Activated T-helper 17 cell treated with anti-CD3 and anti-CD28 coated beads, Interleukin-2, amount 50 U/mL, for 72 hours (primary cell): Measurements from ENCODE around the gene KIF21A. TPM values are rescaled to one million over a fixed set of nuclear protein-coding genes. Genes with fewer than 3 reads are reported as not detected.

Experiments used
- ATAC-seq: fragments of 150-1000 bp; cut with Tn5 transposase; replicated peaks from 2 replicates; pipeline ENCODE4 v1.10.0; 2021; ENCODE audit warnings: mild to moderate bottlenecking, moderate library complexity
- H3K27ac Mint-ChIP-seq: one replicate; pipeline ENCODE4 v1.8.0; 2022; ENCODE audit warnings: mixed read lengths
- H3K27me3 Mint-ChIP-seq: one replicate; pipeline ENCODE4 v1.8.0; 2022; ENCODE audit warnings: mixed read lengths
- H3K36me3 Mint-ChIP-seq: one replicate; pipeline ENCODE4 v1.8.0; 2022; ENCODE audit warnings: low read depth, mild to moderate bottlenecking, mixed read lengths
- H3K4me1 Mint-ChIP-seq: one replicate; pipeline ENCODE4 v1.8.0; 2022; ENCODE audit warnings: mixed read lengths
- H3K4me3 Mint-ChIP-seq: one replicate; pipeline ENCODE4 v1.8.0; 2022; ENCODE audit warnings: mild to moderate bottlenecking, mixed read lengths
- H3K9me3 Mint-ChIP-seq: one replicate; pipeline ENCODE4 v1.8.0; 2022; ENCODE audit warnings: mixed read lengths
- total RNA-seq, 2 donors: library from RNA; stranded (reverse); gene quantifications; one replicate each; pipeline ENCODE4 v1.2.3, GENCODE V29; 2022

KIF21A gene
- total RNA-seq, 2 donors from 2014 or later = 14.8 to 19.6 TPM

GRCh38 chr12:39389399-39390150 is 53.3 kb downstream of the KIF21A start:
- Mint-ChIP-seq H3K36me3 (no peaks in the 10 kb centered on the region), H3K27me3 (no peaks in the 10 kb centered on the region), H3K4me3 (no peak overlapping the region), H3K9me3 (no peaks in the 10 kb centered on the region), H3K4me1 (peaks cover 6% of the 10 kb centered on the region), H3K27ac (no peak overlapping the region)
- no peak for ATAC-seq

DNA sequence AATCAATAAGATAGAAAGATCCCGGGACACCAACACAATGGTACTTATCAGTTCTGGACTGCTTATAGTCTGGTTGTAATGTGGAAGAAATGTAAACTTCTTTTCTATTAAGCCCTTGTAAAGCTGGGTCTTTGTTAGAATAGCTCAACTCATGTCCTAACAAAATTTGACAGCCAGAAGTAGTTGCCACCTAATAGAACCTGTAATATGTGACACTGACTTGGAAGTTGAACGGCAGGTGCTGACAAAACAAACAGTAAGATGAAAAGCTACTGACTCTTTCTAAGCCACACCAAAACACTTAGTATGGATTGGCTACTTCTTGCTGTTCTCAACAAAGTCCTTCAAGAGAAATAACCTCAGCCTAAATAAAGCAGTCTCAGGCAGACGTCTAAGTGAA is 56.6 kb downstream of the KIF21A start:
- H3K9me3 Mint-ChIP-seq = no peaks in the 10 kb centered on the region
- no peak overlapping the region for H3K4me3 Mint-ChIP-seq
- H3K4me1 Mint-ChIP-seq = no peaks in the 10 kb centered on the region
- ATAC-seq = no peak
- H3K27ac Mint-ChIP-seq = no peak overlapping the region
- H3K27me3 Mint-ChIP-seq = no peaks in the 10 kb centered on the region
- H3K36me3 Mint-ChIP-seq = no peaks in the 10 kb centered on the region

- no peak for ATAC-seq
- Mint-ChIP-seq H3K4me1 (no peaks in the 10 kb centered on the region), H3K27me3 (no peaks in the 10 kb centered on the region), H3K4me3 (no peak overlapping the region), H3K9me3 (no peaks in the 10 kb centered on the region), H3K36me3 (no peaks in the 10 kb centered on the region), H3K27ac (no peak overlapping the region)
Measured at GRCh38 chr12:39383114-39383513, 59.8 kb downstream of the KIF21A start.

- H3K27ac Mint-ChIP-seq = peak overlapping the region; percentile 13
- H3K36me3 Mint-ChIP-seq = no peaks in the 10 kb centered on the region
- H3K4me3 Mint-ChIP-seq = no peak overlapping the region
- no peaks in the 10 kb centered on the region for H3K9me3 Mint-ChIP-seq
- no peaks in the 10 kb centered on the region for H3K27me3 Mint-ChIP-seq
- H3K4me1 Mint-ChIP-seq = peaks cover 5% of the 10 kb centered on the region
- no peak for ATAC-seq
Measured at GRCh38 chr12:39380090-39380489, 62.8 kb downstream of the KIF21A start.

DNA sequence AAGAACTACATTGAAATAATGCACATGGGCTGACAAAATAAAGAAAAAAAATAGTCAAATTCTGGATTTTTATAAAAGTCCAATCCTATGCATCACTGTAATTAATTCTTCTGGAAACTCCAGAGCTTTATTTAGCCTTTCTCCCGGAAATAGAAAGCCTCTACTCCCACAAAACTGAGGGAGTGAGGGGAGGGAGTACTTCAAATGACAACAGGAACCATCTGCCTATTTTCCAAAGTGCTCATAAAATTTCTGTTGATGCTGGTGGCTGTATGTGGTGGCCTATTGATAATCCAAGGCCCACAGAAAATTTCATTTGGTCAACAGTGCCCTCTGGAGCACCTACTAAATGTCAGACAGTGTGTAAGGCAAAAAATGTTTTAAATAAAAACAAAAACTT is 64.6 kb downstream of the KIF21A start:
- no peak for ATAC-seq
- H3K4me3 Mint-ChIP-seq = no peak overlapping the region
- H3K27ac Mint-ChIP-seq = no peak overlapping the region
- H3K9me3 Mint-ChIP-seq = no peaks in the 10 kb centered on the region
- H3K4me1 Mint-ChIP-seq = peaks cover 6% of the 10 kb centered on the region
- H3K27me3 Mint-ChIP-seq = no peaks in the 10 kb centered on the region
- no peaks in the 10 kb centered on the region for H3K36me3 Mint-ChIP-seq

- Mint-ChIP-seq H3K4me3 (no peak overlapping the region), H3K36me3 (no peaks in the 10 kb centered on the region), H3K4me1 (peaks cover 19% of the 10 kb centered on the region), H3K9me3 (no peaks in the 10 kb centered on the region), H3K27me3 (no peaks in the 10 kb centered on the region), H3K27ac (no peak overlapping the region)
- ATAC-seq = no peak
Measured at GRCh38 chr12:39375206-39375808, 67.6 kb downstream of the KIF21A start.

GRCh38 chr12:39372929-39373328 is 70.0 kb downstream of the KIF21A start:
- H3K4me3 Mint-ChIP-seq = peak overlapping the region; percentile 69
- H3K27me3 Mint-ChIP-seq = no peaks in the 10 kb centered on the region
- peaks cover 19% of the 10 kb centered on the region for H3K4me1 Mint-ChIP-seq
- ATAC-seq = peak; percentile 98
- H3K36me3 Mint-ChIP-seq = peaks cover 16% of the 10 kb centered on the region
- no peaks in the 10 kb centered on the region for H3K9me3 Mint-ChIP-seq
- H3K27ac Mint-ChIP-seq = peak overlapping the region; percentile 71

GRCh38 chr12:39372204-39372925 is 70.6 kb downstream of the KIF21A start:
- Mint-ChIP-seq H3K4me3 (peak overlapping the region; percentile 69), H3K4me1 (peaks cover 19% of the 10 kb centered on the region), H3K27me3 (no peaks in the 10 kb centered on the region), H3K27ac (peak overlapping the region; percentile 71), H3K9me3 (no peaks in the 10 kb centered on the region), H3K36me3 (peaks cover 16% of the 10 kb centered on the region)
- peak; percentile 75 for ATAC-seq

- H3K27ac Mint-ChIP-seq = no peak overlapping the region
- H3K36me3 Mint-ChIP-seq = peaks cover 40% of the 10 kb centered on the region
- H3K4me3 Mint-ChIP-seq = no peak overlapping the region
- no peaks in the 10 kb centered on the region for H3K27me3 Mint-ChIP-seq
- H3K9me3 Mint-ChIP-seq = no peaks in the 10 kb centered on the region
- no peak for ATAC-seq
- H3K4me1 Mint-ChIP-seq = peaks cover 13% of the 10 kb centered on the region
Measured at GRCh38 chr12:39369756-39370155, 73.2 kb downstream of the KIF21A start.

GRCh38 chr12:39368891-39369290 is 74.0 kb downstream of the KIF21A start:
- no peak for ATAC-seq
- H3K9me3 Mint-ChIP-seq = no peaks in the 10 kb centered on the region
- H3K36me3 Mint-ChIP-seq = peaks cover 48% of the 10 kb centered on the region
- H3K27me3 Mint-ChIP-seq = no peaks in the 10 kb centered on the region
- H3K4me3 Mint-ChIP-seq = no peak overlapping the region
- no peak overlapping the region for H3K27ac Mint-ChIP-seq
- peaks cover 13% of the 10 kb centered on the region for H3K4me1 Mint-ChIP-seq

- no peak overlapping the region for H3K27ac Mint-ChIP-seq
- no peaks in the 10 kb centered on the region for H3K27me3 Mint-ChIP-seq
- peaks cover 10% of the 10 kb centered on the region for H3K4me1 Mint-ChIP-seq
- no peaks in the 10 kb centered on the region for H3K9me3 Mint-ChIP-seq
- no peak overlapping the region for H3K4me3 Mint-ChIP-seq
- ATAC-seq = no peak
- H3K36me3 Mint-ChIP-seq = peaks cover 48% of the 10 kb centered on the region
Measured at GRCh38 chr12:39368096-39368495, 74.8 kb downstream of the KIF21A start.

GRCh38 chr12:39367494-39367893 is 75.4 kb downstream of the KIF21A start:
- Mint-ChIP-seq H3K4me1 (peaks cover 4% of the 10 kb centered on the region), H3K27me3 (no peaks in the 10 kb centered on the region), H3K9me3 (no peaks in the 10 kb centered on the region), H3K4me3 (no peak overlapping the region), H3K36me3 (peaks cover 48% of the 10 kb centered on the region), H3K27ac (no peak overlapping the region)
- ATAC-seq = no peak

- Mint-ChIP-seq H3K27me3 (no peaks in the 10 kb centered on the region), H3K9me3 (no peaks in the 10 kb centered on the region), H3K4me1 (no peaks in the 10 kb centered on the region), H3K4me3 (no peak overlapping the region), H3K27ac (no peak overlapping the region), H3K36me3 (peaks cover 64% of the 10 kb centered on the region)
- no peak for ATAC-seq
Measured at GRCh38 chr12:39365364-39366001, 77.4 kb downstream of the KIF21A start.

DNA sequence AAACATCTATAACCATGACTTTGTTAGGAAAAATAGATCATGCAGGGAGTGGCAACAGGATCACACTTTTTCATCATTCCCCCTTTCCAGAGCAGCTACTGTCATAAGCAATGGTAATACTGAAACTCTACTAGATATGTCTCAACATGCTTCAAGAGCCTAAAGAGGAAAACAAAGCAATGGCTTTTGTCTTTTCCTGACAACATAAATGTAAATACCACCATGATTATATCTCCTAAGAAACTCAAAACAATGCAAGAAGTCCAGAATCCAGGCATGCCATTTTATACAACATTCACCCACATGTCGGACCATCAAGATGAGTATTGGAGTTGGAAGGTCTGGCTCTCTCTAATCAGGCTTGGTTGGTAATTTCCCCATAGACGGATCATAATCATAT is 78.7 kb downstream of the KIF21A start:
- ATAC-seq = no peak
- Mint-ChIP-seq H3K27ac (no peak overlapping the region), H3K4me3 (no peak overlapping the region), H3K36me3 (peaks cover 60% of the 10 kb centered on the region), H3K27me3 (no peaks in the 10 kb centered on the region), H3K4me1 (no peaks in the 10 kb centered on the region), H3K9me3 (no peaks in the 10 kb centered on the region)
